ENCODE measurements around the gene MLXIPL.
A peak's percentile ranks its signal among the peaks of the same experiment; 100 is the strongest.

DNA sequence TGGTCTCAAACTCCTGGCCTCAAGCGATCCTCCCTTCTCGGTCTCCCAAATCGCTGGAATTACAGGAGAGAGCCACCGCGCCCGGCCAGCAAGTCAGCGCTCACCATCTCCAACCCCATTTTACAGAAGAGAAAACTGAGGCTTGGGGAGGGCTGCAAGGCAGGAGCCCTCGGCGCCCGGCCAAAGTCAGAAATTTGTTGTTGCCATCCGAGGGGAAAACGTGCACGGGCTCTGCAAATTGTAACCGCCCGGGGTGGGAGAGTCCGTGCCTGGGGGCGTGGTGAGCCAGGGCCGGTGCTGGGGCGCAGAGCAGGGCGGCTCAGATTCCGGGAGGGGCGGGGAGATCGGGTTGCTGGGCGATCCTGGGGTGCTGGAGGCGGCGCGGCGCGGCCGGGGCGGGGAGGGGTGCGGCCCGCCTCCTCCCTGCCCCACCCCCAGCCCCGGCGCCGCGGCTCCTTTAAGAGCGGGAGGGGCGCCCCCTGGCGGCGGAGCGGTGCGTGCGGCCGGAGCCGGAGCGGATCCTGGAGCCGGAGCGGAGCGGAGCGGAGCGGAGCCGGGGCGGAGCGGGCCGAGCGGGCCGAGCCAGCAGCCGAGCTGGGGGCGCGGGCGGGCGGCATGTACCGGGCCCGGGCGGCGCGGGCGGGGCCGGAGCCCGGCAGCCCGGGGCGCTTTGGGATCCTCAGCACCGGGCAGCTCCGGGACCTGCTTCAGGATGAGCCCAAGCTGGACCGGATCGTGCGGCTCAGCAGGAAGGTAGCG, 43.2 kb upstream of the MLXIPL start, which contains the start of gene VPS37D:
- no peak for TF ChIP-seq OSR1 (CRISPR knock-in tag; IDR thresholded peaks at IDR 0.05)
- TF ChIP-seq, protein P1, sequence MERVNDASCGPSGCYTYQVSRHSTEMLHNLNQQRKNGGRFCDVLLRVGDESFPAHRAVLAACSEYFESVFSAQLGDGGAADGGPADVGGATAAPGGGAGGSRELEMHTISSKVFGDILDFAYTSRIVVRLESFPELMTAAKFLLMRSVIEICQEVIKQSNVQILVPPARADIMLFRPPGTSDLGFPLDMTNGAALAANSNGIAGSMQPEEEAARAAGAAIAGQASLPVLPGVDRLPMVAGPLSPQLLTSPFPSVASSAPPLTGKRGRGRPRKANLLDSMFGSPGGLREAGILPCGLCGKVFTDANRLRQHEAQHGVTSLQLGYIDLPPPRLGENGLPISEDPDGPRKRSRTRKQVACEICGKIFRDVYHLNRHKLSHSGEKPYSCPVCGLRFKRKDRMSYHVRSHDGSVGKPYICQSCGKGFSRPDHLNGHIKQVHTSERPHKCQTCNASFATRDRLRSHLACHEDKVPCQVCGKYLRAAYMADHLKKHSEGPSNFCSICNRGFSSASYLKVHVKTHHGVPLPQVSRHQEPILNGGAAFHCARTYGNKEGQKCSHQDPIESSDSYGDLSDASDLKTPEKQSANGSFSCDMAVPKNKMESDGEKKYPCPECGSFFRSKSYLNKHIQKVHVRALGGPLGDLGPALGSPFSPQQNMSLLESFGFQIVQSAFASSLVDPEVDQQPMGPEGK (CRISPR knock-in tag; IDR thresholded peaks at IDR 0.05; ENCODE audit: borderline replicate concordance), result peak; percentile 76; the same call in 1 of the 2 replicates
- TF ChIP-seq ZFP3 (CRISPR knock-in tag; IDR thresholded peaks at IDR 0.05), result peak; percentile 95
- 0 out of 2 replicates have a peak, but pooled peaks have one; percentile 23 for TF ChIP-seq ZNF70 (CRISPR knock-in tag; IDR thresholded peaks at IDR 0.05)
- TF ChIP-seq CREB5 (CRISPR knock-in tag; IDR thresholded peaks at IDR 0.05; ENCODE audit: low read depth), result 0 out of 2 replicates have a peak, but pooled peaks have one; percentile 60
- TF ChIP-seq, protein P2, sequence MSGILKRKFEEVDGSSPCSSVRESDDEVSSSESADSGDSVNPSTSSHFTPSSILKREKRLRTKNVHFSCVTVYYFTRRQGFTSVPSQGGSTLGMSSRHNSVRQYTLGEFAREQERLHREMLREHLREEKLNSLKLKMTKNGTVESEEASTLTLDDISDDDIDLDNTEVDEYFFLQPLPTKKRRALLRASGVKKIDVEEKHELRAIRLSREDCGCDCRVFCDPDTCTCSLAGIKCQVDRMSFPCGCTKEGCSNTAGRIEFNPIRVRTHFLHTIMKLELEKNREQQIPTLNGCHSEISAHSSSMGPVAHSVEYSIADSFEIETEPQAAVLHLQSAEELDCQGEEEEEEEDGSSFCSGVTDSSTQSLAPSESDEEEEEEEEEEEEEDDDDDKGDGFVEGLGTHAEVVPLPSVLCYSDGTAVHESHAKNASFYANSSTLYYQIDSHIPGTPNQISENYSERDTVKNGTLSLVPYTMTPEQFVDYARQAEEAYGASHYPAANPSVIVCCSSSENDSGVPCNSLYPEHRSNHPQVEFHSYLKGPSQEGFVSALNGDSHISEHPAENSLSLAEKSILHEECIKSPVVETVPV (CRISPR knock-in tag; IDR thresholded peaks at IDR 0.05), result no peak
